ENCODE measurements around the gene GRHL3.

The GRHL3 gene

GRCh38 chr1:24403806-24404205 is 84.6 kb downstream of the GRHL3 start:
- no peak for DNase-seq (ENCODE audit: low spot score)
